Measurements from ENCODE around the gene SLC13A3.
A peak's percentile ranks its signal among the peaks of the same experiment; 100 is the strongest.

The SLC13A3 gene

DNA sequence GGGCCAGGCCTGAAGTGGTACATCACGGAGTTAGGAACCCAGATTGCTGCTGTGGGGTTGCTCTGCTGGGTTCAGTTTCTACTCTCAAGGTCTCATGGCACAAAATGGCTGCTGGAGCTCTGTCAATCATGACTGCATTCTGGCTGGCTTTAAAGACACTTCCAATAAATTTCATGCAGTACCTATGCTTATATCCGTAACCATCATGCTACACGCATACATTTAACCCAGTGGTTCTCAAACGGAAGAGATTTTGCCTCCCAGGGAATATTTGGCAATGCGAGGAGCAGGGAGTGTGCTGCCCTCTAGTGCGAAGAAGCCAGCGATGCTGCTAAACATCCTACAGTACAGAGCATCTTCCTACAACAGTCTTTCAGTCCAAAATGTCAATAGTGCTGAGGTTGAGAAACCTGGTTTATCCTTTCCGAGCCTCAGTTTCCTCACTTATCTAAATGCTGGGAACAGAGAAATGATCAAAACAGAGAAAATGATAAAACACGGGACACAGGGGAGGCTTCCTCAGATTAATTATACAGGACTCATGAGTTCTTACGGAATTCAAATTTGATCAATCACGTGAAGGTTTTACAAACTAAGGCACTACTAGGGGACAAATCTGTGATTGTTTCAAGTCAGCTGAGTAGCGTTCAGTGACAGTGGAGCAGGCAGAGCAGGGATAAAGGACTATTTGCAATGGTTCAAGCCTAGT lies 48.5 kb upstream of the SLC13A3 start:
- Histone ChIP-seq H2AFZ (ENCODE audit: low read length) (no peak overlapping the region), H3K36me3 (ENCODE audit: insufficient read depth, low read length) (no peaks in the 10 kb centered on the region), H3K9ac (ENCODE audit: low read depth, low read length, poor library complexity, severe bottlenecking) (no peak overlapping the region), H3K4me1 (ENCODE audit: insufficient read depth, low read length, poor library complexity, severe bottlenecking) (peaks cover 17% of the 10 kb centered on the region), H3K27me3 (ENCODE audit: insufficient read depth, low read length, poor library complexity, severe bottlenecking) (no peaks in the 10 kb centered on the region), H3K4me2 (ENCODE audit: low read depth, low read length, poor library complexity, severe bottlenecking) (no peak overlapping the region), H3F3A (ENCODE audit: low read depth) (no peaks in the 10 kb centered on the region), H3K9me3 (ENCODE audit: insufficient read depth, low read depth, low read length) (no peaks in the 10 kb centered on the region), H3K79me2 (ENCODE audit: insufficient read depth, low read length) (no peaks in the 10 kb centered on the region), H3K9me2 (replicated peaks; ENCODE audit: low read depth, low read length) (no peaks in the 10 kb centered on the region), H3K4me3 (ENCODE audit: low read length, poor library complexity, severe bottlenecking) (no peak overlapping the region), H4K20me1 (ENCODE audit: insufficient read depth, low read length, poor library complexity, severe bottlenecking) (no peaks in the 10 kb centered on the region)
- TF ChIP-seq, protein P1, sequence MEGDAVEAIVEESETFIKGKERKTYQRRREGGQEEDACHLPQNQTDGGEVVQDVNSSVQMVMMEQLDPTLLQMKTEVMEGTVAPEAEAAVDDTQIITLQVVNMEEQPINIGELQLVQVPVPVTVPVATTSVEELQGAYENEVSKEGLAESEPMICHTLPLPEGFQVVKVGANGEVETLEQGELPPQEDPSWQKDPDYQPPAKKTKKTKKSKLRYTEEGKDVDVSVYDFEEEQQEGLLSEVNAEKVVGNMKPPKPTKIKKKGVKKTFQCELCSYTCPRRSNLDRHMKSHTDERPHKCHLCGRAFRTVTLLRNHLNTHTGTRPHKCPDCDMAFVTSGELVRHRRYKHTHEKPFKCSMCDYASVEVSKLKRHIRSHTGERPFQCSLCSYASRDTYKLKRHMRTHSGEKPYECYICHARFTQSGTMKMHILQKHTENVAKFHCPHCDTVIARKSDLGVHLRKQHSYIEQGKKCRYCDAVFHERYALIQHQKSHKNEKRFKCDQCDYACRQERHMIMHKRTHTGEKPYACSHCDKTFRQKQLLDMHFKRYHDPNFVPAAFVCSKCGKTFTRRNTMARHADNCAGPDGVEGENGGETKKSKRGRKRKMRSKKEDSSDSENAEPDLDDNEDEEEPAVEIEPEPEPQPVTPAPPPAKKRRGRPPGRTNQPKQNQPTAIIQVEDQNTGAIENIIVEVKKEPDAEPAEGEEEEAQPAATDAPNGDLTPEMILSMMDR (conservative IDR thresholded peaks at IDR 0.05; ENCODE audit: low read length), result peak; percentile 74
- no peak for TF ChIP-seq EZH2phosphoT487 (IDR thresholded peaks at IDR 0.05; ENCODE audit: borderline replicate concordance)

DNA sequence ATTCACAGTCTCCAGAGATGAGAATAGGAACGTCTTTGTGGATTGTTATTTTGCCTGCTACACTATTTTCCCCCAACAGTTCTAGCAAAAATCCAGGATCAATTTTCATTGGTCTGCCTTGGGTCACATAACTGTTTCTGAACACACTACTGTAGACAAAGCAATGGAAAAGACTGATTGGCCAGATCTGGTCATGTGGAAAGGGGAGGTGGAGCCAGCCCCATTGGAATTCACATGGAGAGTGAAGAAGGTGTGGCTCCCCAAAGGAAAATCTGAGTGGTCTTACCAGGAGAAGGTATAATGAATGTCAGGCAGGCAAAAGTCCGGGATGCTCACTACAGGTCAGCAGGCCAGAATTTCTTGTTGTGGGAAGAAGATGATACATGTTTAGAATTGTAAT lies 47.5 kb upstream of the SLC13A3 start:
- no peak overlapping the region for H2AFZ ChIP-seq (ENCODE audit: low read length)
- H3F3A ChIP-seq (ENCODE audit: low read depth), result no peaks in the 10 kb centered on the region
- H3K9ac ChIP-seq (ENCODE audit: low read depth, low read length, poor library complexity, severe bottlenecking), result no peak overlapping the region
- H3K4me1 ChIP-seq (ENCODE audit: insufficient read depth, low read length, poor library complexity, severe bottlenecking), result peaks cover 24% of the 10 kb centered on the region
- no peak overlapping the region for H3K4me3 ChIP-seq (ENCODE audit: low read length, poor library complexity, severe bottlenecking)
- H3K4me2 ChIP-seq (ENCODE audit: low read depth, low read length, poor library complexity, severe bottlenecking), result no peak overlapping the region
- H3K79me2 ChIP-seq (ENCODE audit: insufficient read depth, low read length), result no peaks in the 10 kb centered on the region
- no peaks in the 10 kb centered on the region for H3K27me3 ChIP-seq (ENCODE audit: insufficient read depth, low read length, poor library complexity, severe bottlenecking)
- H3K9me2 ChIP-seq (replicated peaks; ENCODE audit: low read depth, low read length), result no peaks in the 10 kb centered on the region
- H3K36me3 ChIP-seq (ENCODE audit: insufficient read depth, low read length), result no peaks in the 10 kb centered on the region
- H3K9me3 ChIP-seq (ENCODE audit: insufficient read depth, low read depth, low read length), result no peaks in the 10 kb centered on the region
- H4K20me1 ChIP-seq (ENCODE audit: insufficient read depth, low read length, poor library complexity, severe bottlenecking), result no peaks in the 10 kb centered on the region
- TF ChIP-seq, protein P1 (conservative IDR thresholded peaks at IDR 0.05; ENCODE audit: low read length), result no peak
- no peak for TF ChIP-seq EZH2phosphoT487 (IDR thresholded peaks at IDR 0.05; ENCODE audit: borderline replicate concordance)

DNA sequence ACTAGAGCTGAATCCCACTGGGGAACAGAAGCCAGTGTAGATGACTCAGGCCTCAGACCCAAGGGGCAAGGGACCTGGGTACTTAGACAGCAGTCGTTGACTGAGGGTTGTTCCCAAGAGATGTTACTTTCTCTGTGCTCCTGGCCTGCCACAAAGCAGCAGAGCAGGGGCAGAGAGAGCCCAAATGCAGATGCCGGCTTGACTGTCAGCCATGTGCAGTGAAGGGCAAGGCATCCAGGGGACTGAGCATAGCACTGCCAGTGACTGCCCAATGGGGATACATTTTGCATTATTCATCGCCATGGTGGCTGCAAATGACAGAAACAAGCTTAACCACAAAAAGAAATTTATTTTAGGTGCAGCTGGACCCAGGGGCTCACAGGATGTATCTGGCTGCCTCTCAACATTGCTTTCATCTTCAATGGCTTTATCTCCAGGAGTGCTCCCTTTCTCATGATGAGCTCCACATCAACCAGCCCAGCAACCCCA lies 45.6 kb upstream of the SLC13A3 start:
- no peaks in the 10 kb centered on the region for H3K9me2 ChIP-seq (replicated peaks; ENCODE audit: low read depth, low read length)
- no peaks in the 10 kb centered on the region for H3K79me2 ChIP-seq (ENCODE audit: insufficient read depth, low read length)
- peak overlapping the region; percentile 37 for H3K9ac ChIP-seq (ENCODE audit: low read depth, low read length, poor library complexity, severe bottlenecking)
- H3K36me3 ChIP-seq (ENCODE audit: insufficient read depth, low read length), result no peaks in the 10 kb centered on the region
- no peaks in the 10 kb centered on the region for H4K20me1 ChIP-seq (ENCODE audit: insufficient read depth, low read length, poor library complexity, severe bottlenecking)
- peak overlapping the region; percentile 47 for H3K4me2 ChIP-seq (ENCODE audit: low read depth, low read length, poor library complexity, severe bottlenecking)
- no peak overlapping the region for H3K4me3 ChIP-seq (ENCODE audit: low read length, poor library complexity, severe bottlenecking)
- no peaks in the 10 kb centered on the region for H3K27me3 ChIP-seq (ENCODE audit: insufficient read depth, low read length, poor library complexity, severe bottlenecking)
- peak overlapping the region; percentile 50; the same call in 1 of the 2 replicates for H2AFZ ChIP-seq (ENCODE audit: low read length)
- TF ChIP-seq, protein P1 (conservative IDR thresholded peaks at IDR 0.05; ENCODE audit: low read length), result no peak
- no peak for TF ChIP-seq EZH2phosphoT487 (IDR thresholded peaks at IDR 0.05; ENCODE audit: borderline replicate concordance)
- H3F3A ChIP-seq (ENCODE audit: low read depth), result no peaks in the 10 kb centered on the region
- peaks cover 24% of the 10 kb centered on the region for H3K4me1 ChIP-seq (ENCODE audit: insufficient read depth, low read length, poor library complexity, severe bottlenecking)
- no peaks in the 10 kb centered on the region for H3K9me3 ChIP-seq (ENCODE audit: insufficient read depth, low read depth, low read length)
